DND-41 (cell line): ENCODE data around the gene NACC2.

ENCODE experiments used
- CTCF ChIP-seq: IDR thresholded peaks from 2 replicates; pipeline ENCODE4 v1.5.1; 2012; ENCODE audit warnings: borderline replicate concordance, low read length, moderate library complexity, mild to moderate bottlenecking; ENCODE audit not compliant: poor library complexity, severe bottlenecking; ENCODE audit errors: extremely low read depth
- EZH2 ChIP-seq: IDR thresholded peaks from 3 replicates; pipeline ENCODE4 v1.6.1; 2012; ENCODE audit warnings: borderline replicate concordance, low read depth, mild to moderate bottlenecking, moderate library complexity, low read length, inconsistent platforms; ENCODE audit not compliant: severe bottlenecking

GRCh38 chr9:136119883-136120393 lies 24.8 kb upstream of the NACC2 start:
- TF ChIP-seq CTCF, result no peak
- no peak for TF ChIP-seq EZH2
